Hindlimb muscle (tissue), 1 donor: ENCODE results near the gene OR2V1. TPM values are rescaled to one million over a fixed set of nuclear protein-coding genes. Genes with fewer than 3 reads are reported as not detected.
"Not testable (repeated sequence)": the region's sequence is repeated elsewhere in the genome, so short reads cannot be mapped to it uniquely, and the experiment has no call there.

ENCODE experiments used
- DNase-seq: peaks from one replicate; pipeline ENCODE4 v3.0.0-alpha.2; 2013
- polyA plus RNA-seq: library from polyadenylated mRNA; unstranded; fragments of 120-200 nt; gene quantifications from one replicate; pipeline ENCODE4 v1.2.1, GENCODE V29; 2013; ENCODE audit not compliant: insufficient read length

The OR2V1 gene
- polyA plus RNA-seq, 1 donor = not detected

DNA sequence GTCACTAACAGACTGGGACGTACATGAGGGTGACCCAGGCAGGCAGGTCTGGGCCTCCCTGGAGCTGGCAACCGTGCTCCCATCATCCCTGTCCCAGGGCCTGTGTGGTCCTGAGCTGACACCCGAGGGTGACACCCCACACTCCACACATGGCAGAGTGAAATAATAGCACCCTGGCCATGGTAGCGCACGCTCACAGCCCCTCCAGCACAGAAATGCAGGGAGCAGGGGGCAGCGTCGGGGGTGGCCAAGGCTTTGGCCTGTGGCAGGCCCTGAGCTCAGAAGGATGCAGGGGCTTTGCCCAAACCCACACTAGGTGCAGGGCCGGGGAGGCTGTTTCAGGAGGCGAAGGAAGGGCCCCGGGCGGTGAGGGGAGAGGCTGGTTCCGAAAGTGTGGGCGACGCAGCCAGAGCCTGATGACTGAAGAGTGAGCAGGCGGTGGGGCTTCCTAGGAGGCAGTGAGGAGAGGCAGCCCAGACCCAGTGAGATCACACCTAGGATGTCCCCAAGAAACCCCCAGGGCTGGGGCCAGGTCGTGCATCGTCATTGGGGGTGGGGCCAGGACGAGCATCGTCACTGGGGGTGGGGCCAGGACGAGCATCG lies 29.3 kb upstream of the OR2V1 start:
- DNase-seq = no peak

DNA sequence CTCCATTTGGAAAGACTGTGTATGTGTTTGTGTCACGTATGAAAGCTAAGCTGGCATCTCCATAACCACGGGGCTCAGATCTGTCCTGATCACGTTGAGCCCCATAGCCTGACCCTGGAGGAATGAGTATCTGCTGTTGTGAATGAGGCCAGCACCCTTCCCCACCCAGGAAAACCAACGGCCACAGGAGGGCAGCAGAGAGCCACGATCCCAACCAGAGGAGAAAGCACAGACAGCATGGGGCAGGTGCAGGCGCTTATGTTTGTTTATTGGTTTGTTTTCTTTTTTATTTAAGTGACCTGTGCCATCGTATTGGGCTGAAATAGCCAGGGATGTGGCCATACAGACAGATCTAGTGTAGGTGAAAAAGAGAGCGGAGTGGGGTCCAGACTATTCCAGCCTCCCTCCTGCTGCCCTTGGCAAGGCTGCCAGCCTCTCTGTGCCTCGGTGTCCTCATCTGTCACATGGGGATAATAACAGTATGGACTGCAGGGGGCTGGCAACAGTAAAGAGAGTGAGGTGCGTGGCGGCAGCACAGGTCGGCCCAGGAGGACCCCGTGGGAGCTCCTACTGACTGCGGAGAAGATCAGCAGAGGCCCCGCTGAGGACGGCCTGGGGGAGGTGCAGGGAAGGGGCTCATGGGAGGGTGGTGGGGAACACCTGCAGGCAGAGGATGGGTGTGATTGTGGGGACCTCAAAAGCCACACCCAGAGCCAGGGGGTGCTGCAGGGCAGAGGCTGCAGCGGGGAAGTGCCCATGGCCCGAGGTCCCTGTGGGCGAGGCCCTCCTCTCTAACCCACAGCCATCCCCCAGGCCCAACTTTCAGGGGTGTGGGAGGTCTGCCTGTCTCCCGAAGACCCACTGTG lies 28.6 kb upstream of the OR2V1 start:
- peak; percentile 77 for DNase-seq

DNA sequence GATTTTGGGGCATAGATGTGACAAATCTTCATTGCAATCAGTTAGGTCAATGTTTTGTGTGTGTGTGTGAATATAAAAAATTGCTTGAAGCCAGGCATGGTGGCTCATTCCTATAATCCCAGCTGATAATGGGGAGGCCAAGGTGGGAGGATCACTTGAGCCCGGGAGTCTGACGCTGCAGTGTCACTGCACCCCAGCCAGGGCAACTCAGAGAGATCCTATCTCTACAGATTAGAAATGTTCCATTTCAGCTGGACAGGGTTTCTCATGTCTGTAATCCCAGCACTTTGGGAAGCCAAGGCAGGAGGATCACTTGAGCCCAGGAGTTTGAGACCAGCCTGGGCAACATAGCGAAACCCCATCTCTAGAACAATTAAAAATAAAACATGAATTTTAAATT lies 27.9 kb upstream of the OR2V1 start:
- no peak for DNase-seq

DNA sequence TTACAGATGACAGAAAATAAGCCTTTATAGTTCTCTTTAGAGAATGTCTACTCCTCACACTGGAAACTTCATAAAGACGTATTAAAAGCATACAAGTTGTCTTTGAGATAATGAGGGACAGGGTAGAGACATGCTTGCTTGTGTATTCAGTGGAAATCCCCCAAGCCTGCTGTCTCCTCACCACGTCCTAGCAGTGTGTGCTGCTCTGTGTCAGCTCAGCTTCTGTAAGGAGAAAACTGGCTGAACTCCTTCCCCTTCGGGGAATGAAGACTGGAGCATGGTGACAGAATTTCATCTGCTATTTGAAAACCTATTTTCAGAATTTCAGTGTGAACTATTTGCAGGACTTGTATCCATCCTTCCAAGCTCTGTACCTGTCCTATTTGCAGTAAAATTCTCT lies 25.8 kb upstream of the OR2V1 start:
- DNase-seq = no peak

DNA sequence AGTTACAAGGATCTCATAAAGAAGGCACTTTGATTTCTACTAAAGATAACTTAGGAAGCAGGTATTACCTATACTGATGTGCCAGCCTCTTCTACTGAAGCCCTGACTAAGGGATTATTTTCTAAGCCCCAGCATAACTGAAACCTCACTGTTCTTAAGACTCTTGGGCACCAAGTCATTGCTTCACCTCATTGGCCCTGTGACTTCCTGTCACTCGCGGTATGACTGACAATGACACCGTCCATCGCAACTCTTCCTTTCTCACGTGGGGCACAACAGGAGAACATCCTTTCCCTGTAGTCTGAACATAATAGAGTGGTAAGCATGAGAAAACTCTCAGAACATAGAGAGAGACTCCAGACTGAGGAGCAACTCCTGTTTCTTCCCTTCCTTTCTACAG lies 22.8 kb upstream of the OR2V1 start:
- no peak for DNase-seq

DNA sequence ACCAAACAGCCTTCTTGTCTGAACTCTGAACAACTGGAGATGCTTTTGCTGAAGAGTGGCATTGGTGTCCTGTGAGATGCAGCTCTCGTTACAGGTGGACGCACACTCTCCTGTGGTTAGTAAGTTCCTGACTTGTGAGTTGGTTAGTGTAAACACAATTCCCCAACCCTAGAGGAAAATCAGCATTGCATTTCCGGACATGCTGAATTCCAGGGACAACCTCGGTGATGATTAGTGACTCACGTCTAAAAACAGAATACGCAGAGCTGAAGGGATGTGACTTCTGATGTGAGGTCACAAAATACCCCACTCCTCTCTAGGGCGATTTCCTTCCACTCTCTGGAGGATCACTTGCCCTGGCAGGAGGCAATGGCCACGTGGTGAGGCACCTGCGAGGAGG lies 21.4 kb upstream of the OR2V1 start:
- DNase-seq = no peak

DNA sequence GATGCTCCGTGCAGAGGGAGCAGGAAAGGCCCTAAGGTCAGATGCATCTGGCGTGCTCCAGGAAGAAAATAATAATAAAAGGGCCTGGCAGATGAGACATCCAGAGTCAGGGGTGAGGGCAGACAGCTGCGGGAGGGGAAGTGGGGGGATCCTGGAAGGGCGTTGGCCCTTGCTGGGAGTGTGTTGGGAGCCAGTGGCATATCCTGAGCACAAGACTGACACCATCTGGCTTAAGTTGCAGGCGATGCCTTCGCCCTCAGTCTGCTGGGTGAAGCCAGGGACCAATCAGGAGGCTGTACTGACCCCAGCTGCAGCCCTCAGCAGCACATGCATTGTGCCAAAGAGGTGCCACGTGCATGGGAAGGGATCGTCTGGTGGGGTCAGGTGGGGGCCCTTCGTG lies 20.2 kb upstream of the OR2V1 start:
- DNase-seq = no peak

DNA sequence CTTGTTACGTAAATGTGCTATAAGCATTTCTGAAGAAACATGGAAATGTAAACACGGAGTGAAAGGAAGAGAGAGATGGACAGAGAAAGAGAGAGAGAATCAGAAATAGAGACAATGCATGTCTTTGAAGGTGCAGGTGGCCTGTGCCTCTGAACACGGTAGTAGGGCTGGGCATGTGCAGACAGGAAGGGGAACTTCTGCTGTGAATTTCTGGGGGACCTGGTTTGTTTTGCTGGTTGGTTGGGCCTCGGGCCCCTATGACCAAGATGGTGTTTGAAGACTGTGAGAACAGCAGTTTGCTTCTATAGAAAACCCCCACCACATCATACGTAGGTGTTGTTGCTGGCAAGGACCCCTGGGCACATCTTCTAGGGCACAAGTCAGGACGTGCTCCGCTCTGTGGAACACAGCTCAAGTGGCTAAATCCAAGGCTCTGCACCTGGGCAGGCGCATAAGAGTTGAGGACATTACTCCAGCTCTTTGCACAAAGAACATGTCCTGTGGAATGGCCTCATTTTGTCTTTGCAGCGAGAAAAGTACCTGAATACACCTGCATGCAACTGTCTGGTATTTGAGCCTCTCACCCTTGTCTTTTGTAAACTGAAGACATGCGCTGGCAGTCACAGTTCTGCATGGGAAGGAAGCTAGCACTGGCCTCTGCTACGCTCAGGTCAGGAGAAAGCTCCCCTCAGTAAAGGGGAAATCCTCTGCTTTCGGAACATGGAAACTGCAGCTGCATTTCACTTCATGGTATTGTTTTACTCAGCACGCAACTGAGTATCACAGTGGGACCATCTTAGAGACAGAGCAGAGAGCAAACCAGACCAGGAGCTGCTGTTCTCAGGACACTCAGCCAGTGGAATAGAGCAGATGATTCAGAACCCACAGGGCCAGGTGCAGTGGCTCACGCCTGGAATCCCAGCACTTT lies 19.1 kb upstream of the OR2V1 start:
- no peak for DNase-seq

DNA sequence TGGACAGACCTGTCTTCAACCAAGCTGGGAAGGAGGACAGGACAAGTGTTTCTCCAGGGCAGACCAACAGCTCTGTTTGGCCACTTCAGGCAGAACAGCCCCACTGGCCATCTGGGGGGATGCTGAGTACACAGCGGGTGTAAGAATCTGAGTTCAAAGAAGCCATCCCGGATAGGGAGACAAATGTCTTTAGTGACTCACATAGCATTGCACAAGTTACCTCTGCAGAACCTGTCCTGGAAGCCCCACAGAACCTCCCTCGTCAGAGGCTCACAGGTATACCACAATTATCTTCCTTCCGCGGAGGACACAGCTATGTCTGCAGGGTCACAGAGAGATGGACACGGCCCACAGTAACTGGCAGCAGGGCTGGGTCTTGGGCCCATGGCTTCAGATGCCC lies 18.4 kb upstream of the OR2V1 start:
- DNase-seq = no peak

DNA sequence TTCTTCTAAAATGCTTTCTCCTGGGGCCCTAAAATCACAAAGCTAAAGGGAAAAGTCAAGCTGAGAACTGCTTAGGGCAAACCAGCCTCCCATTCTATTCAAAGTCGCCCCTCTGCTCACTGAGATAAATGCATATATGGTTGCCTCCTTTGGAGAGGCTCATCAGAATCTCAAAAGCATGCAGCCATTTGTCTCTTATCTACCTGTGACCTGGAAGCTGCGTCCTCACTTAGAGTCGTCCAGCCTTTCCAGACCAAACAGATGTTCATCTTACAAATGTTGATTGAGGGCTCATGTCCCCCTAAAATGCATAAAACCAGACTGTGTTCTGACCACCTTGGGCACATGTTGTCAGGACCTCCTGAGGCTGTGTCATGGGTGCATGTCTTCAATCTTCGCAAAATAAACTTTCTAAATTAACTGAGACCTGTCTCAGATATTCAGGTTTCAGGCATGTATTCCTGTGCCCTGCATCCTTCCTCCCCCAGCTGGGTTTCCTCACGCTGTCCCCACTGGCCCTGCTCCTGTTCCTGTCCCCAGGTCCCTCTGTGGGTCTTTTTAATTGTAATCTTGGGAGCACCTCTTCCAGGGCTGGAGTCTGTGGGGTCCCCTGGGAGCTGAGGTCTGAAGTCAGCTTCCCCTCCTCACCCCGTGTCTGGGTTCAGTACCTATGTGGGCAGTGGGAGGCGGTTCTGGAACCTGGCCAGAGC lies 16.1 kb upstream of the OR2V1 start, which contains the start of gene OR2V2:
Gene OR2V2, plus strand, starts transcription at position 660 of the 710 bp plus-strand sequence. CDS start 7,357 bp downstream, outside the sequence.
- not testable (repeated sequence) for DNase-seq

DNA sequence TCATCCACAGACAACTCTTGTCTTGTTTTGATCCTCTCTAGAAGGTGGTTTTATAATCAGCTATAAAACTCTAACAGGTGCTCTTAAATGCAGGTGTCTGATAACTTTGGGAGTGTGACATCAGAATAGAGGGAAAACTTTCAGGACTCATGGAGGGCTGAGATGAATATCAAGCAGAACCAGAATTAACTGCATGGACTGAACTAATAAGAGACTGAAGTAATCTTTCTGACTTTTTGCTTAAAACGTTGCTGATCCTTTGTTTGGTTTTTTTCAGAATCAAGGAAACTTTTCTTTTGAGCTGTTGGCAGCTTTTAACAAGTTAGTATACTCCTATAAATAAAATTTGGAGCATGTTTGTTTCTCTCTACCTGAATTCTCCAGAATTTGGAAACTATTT lies 14.2 kb upstream of the OR2V1 start:
- no peak for DNase-seq

DNA sequence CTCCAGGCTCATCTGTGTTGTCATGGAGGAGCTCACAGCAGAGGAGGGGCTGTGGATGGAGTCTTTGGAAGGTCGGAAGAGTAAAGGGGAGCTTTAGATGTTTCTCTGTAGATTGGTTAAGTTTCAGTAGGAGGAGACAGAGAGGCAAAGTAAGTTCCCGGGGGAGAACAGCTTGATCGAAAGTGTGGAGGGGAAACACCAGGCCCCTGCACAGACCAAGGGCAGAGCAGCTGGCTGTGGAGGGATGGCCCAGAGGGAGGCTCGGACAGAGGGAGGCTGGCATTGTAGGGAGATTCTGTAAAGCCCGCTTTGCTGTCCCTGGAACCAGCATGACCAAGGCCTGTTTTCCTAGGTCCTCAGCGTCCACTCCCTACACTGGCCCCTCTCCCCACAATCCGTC lies 11.1 kb upstream of the OR2V1 start:
- no peak for DNase-seq

DNA sequence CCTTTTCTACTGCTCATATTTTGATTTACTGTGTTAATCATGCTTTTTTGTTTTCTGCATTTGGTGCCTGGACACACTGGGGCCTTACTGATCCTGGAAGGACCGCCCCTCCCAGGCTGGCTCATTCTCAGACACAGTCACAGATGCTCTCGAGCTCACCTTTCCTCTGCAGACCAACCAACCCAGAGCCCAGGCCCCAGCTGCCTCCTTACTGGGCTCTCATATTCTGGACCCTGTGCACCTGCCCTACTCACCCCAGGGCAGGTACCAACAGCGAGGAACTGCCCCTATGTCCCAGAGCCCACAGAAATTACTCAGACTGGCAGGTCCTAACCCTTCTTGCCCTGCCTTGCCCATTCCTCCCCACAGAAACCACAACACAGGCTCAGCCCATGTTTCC lies 9.8 kb upstream of the OR2V1 start:
- DNase-seq = no peak

DNA sequence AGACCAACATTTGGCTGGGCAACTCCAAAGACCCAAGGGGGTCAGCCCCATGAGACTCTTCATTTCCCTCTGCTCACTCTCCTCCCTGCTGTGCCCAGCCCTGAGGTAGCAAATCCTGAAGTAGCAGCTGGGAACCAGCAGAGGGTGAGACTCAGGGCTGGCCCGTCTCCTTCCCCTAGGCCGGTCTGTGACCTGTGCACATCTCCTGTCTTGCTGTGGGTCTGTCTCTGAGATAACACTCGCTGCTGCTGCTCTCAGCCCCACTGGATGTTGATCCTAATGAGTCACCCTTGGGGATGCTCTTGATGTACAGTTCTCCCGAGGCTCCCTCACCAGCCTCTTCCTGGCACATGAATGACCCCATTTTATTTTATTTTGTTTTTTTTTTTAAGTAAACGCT lies 7.3 kb upstream of the OR2V1 start:
- no peak for DNase-seq

DNA sequence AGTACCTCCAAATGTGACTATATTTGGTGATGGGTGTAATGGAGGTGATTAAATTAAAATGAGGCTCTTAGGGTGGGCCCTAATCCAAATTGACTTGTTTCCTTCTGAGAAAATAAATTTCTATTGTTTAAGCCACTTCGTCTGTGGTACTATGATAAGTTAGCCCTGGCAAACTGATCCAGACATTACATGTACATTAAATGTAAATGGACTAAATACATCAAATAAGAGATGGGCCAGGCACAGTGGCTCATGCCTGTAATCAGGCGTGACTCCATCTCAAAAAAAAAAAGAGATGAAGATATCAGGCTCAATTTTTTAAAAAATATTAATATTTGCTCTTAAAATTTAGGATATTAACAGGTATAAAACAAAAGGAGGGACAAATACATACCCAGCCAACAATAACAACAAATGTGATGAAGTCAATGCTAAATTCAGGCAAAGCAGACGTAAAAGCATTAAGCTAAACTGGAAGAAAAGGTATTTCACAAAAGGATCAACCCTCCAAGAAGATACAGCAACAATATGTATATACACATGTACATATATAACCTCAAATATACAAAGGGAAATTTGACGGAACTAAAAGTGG lies 5.5 kb upstream of the OR2V1 start:
- DNase-seq = no peak

DNA sequence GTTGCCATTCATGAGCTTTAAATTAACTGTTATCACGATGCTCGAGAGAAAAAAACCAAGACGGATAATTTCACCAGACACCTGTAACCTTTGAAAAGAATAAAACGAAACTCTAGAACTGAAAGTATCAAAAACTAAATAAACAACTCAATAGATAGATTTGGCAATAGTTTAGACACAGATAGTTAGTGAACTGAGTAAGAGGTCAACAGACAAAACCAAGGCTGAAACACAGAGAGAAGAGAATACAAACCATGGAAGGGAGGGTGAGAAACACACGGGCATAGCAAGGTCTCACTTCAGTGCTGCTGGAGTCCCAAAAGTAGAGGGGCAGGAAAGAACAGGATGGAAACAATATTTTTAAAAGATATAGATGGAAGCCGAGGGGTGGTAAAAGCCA lies 3.3 kb upstream of the OR2V1 start:
- no peak for DNase-seq

DNA sequence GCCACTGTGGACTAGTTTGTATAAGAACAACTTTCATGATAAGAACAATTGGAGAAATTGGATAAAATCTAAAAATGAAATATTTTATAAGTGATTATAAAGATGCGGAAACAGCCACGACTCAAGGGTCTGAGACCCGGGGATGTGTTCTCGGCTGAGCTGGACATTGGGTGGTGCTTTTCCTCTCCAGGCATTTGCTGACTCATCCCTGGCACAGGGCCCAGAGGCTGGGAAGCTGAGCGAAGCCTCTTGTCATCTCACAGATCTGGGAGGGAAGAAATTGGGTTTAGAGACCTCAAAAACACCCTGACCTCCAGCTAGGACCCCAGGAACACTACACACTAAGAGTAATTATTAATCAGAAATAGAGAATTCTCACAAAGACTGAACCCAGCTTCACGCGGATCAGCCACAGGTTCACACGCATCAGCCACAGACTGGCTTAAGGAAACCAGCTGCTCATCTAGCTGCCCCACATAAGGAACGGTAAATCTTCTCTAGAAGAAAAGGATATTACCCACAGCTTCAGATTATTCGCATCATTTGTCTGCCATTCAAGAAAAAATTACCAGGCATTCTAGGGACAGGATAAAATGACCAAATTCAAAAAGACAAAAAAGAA lies 2.8 kb upstream of the OR2V1 start:
- DNase-seq = no peak

DNA sequence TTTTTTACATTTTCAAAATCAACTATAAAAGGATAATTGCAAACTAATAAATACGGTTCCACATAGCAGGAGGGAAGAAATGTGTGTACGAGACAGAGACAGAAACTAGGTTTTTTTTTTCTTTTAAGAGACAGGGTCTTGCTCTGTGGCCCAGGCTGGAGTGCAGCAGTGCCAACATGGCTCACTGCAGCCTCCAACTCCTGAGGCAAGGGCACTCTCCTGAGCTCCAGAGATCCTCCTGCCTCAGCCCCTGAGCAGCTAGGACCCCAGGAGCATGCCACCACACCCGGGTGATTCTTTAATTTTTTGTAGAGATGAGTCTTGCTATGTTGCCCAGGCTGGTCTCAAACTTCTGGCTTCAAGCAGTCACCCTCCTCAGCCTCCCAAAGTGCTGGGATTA lies 2.1 kb upstream of the OR2V1 start:
- no peak for DNase-seq

DNA sequence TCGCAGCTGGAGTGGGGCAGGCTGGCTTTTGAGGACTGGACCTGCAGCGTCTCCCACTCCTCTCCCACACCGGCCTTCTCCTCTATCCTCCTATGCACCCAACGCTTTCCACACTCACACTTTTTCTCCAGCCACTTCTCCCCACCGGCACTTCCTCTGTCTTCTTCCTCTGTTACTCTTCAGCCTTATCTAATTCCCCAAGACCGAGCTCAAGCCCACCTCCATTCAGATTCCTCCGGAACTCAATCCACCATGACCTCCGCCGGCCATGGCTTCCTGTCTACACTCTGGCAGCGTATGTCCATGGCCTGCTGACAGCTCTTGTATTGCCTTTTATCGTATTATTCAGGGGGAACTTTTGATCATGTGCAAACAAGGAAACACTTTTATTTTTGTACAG lies 545 bp upstream of the OR2V1 start:
- no peak for DNase-seq

DNA sequence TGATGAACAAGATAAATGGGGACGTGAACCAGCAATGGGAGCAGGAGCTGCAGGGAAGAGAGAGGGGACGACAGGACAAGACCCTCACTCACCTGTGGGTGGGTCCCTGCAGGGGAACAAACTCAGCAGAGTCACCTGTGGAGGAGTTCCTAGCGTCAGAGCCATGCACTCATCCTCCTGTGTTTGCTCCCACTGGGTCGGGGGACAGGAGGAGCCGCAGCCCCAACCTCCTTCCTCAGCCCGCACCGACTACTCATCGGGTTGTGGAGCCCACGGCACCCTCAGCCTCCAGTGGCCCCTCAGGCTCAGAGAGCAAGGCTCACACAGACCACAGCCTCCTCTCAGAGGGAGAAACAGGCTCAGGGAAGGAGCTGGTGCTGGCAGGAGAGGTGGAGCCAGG lies 888 bp downstream of the OR2V1 start:
- DNase-seq = not testable (repeated sequence)

DNA sequence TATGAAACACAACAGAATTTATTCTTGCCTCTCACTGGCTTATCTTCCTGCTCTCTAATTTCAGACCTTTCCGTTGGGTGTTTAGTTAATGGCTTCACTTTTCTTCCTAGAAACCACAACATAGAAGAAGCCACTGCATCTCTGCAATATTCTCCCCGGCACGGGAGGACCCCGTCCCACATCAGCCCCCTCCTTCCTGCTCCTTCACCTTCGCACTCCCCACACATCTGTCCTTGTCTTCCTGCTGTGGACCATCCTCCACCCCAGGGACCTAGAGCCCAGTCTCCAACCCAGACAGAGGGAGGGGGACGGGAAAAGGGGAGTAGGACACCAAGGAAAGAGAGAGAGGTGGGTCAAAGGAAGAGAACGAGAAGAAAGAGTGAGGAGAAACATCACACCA lies 1.4 kb downstream of the OR2V1 start:
- no peak for DNase-seq
